Neural progenitor cell (in vitro differentiated cells): ENCODE results near the gene LHX4. TPM values are rescaled to one million over a fixed set of nuclear protein-coding genes. Genes with fewer than 3 reads are reported as not detected.
A peak's percentile ranks its signal among the peaks of the same experiment; 100 is the strongest.

ENCODE experiments used
- DNase-seq: peaks from one replicate; pipeline ENCODE4 v3.0.0-alpha.2; 2016; ENCODE audit warnings: low spot score
- H2AFZ ChIP-seq: fragments of 200-600 bp; sonication (generic); replicated peaks from 2 replicates; pipeline ENCODE4 v1.6.1; 2016; ENCODE audit warnings: antibody characterized with exemption
- H3F3A ChIP-seq: fragments of 200-600 bp; sonication (generic); 2 replicates; pipeline ENCODE4 v1.6.1; 2016; ENCODE audit warnings: antibody characterized with exemption, low read depth
- H3K27ac ChIP-seq: fragments of 200-600 bp; sonication (generic); 2 replicates; pipeline ENCODE4 v1.5.1; 2016; ENCODE audit warnings: mild to moderate bottlenecking
- H3K27me3 ChIP-seq: fragments of 200-600 bp; sonication (generic); 2 replicates; pipeline ENCODE4 v1.6.1; 2016; ENCODE audit warnings: mild to moderate bottlenecking, moderate library complexity
- H3K36me3 ChIP-seq: fragments of 200-600 bp; sonication (generic); 2 replicates; pipeline ENCODE4 v1.5.1; 2016
- H3K4me1 ChIP-seq: fragments of 200-600 bp; sonication (generic); 2 replicates; pipeline ENCODE4 v1.6.1; 2016; ENCODE audit warnings: mixed run types
- H3K4me2 ChIP-seq: fragments of 200-600 bp; sonication (generic); 2 replicates; pipeline ENCODE4 v1.6.1; 2016
- H3K4me3 ChIP-seq: fragments of 200-600 bp; sonication (generic); 2 replicates; pipeline ENCODE4 v1.5.1; 2016
- H3K79me2 ChIP-seq: fragments of 200-600 bp; sonication (generic); 2 replicates; pipeline ENCODE4 v1.6.1; 2016; ENCODE audit warnings: low read depth
- H3K9ac ChIP-seq: fragments of 200-600 bp; sonication (generic); 2 replicates; pipeline ENCODE4 v1.6.1; 2016
- H3K9me3 ChIP-seq: fragments of 200-600 bp; sonication (generic); 2 replicates; pipeline ENCODE4 v1.5.1; 2016; ENCODE audit warnings: low read depth
- H4K20me1 ChIP-seq: fragments of 200-600 bp; sonication (generic); 2 replicates; pipeline ENCODE4 v1.6.1; 2016; ENCODE audit warnings: low read depth
- H3K27ac Mint-ChIP-seq: 3 replicates; pipeline ENCODE4 v1.8.0; 2021; ENCODE audit warnings: mixed read lengths
- H3K27me3 Mint-ChIP-seq: 2 replicates; pipeline ENCODE4 v1.8.0; 2022; ENCODE audit warnings: low read depth, mild to moderate bottlenecking, inconsistent platforms, moderate library complexity, mixed read lengths; ENCODE audit not compliant: insufficient read depth
- H3K36me3 Mint-ChIP-seq: 3 replicates; pipeline ENCODE4 v1.8.0; 2021; ENCODE audit warnings: mixed read lengths
- H3K4me1 Mint-ChIP-seq: 3 replicates; pipeline ENCODE4 v1.8.0; 2021; ENCODE audit warnings: mixed read lengths
- H3K4me3 Mint-ChIP-seq: 3 replicates; pipeline ENCODE4 v1.8.0; 2021; ENCODE audit warnings: mild to moderate bottlenecking, moderate library complexity, mixed read lengths
- H3K9me3 Mint-ChIP-seq: 3 replicates; pipeline ENCODE4 v1.8.0; 2020; ENCODE audit warnings: mixed read lengths
- EZH2 ChIP-seq: fragments of 200-600 bp; sonication (generic); IDR thresholded peaks from 2 replicates; pipeline ENCODE4 v1.6.1; 2017; ENCODE audit warnings: antibody characterized with exemption, mild to moderate bottlenecking, moderate library complexity
- EZH2phosphoT487 ChIP-seq: fragments of 200-600 bp; sonication (generic); IDR thresholded peaks from 2 replicates; pipeline ENCODE4 v1.6.1; 2017; ENCODE audit warnings: antibody characterized with exemption
- total RNA-seq: library from RNA; depleted of rRNA; stranded (reverse); fragments of >200 nt; gene quantifications from 2 replicates; pipeline ENCODE4 v1.2.3, GENCODE V29; 2015; ENCODE audit warnings: low replicate concordance
- TF ChIP-seq, protein P1 (sequence below): fragments of 200-600 bp; sonication (generic); IDR thresholded peaks from 2 replicates; pipeline ENCODE4 v1.5.1; 2017; ENCODE audit warnings: antibody characterized with exemption, mild to moderate bottlenecking

The LHX4 gene
- total RNA-seq, 1 donor from 2014 or later = not detected

DNA sequence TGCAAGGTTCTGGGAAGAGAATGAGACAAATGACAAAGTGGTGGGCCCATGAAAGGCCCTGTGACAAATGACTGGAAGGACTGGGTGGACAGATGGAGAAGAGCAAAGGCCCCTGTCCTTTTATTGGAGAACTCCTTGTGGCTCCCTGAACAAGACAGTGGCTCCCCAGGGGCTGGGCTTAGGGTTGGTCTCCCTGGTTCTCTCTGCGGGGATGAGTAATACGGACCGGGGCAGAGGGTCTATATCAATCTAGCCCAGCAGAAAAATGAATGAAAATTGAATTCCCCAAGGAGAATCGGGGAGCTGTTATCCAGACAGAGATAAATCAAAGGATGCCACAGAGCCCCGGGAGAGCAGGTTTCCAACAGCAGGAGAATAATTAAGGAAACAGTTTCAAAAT lies 5.2 kb upstream of the LHX4 start:
- Mint-ChIP-seq H3K9me3 (peaks cover 3% of the 10 kb centered on the region), H3K27me3 (peaks cover 54% of the 10 kb centered on the region), H3K4me1 (peaks cover 4% of the 10 kb centered on the region), H3K27ac (no peak overlapping the region), H3K4me3 (no peak overlapping the region), H3K36me3 (no peaks in the 10 kb centered on the region)
- Histone ChIP-seq H3K27me3 (peaks cover 82% of the 10 kb centered on the region), H3K36me3 (no peaks in the 10 kb centered on the region), H3K4me3 (no peak overlapping the region), H3K27ac (no peak overlapping the region), H4K20me1 (peaks cover 14% of the 10 kb centered on the region), H3K79me2 (no peaks in the 10 kb centered on the region), H3K9me3 (no peaks in the 10 kb centered on the region), H3K4me1 (no peaks in the 10 kb centered on the region), H3K4me2 (no peak overlapping the region), H3F3A (peaks cover 16% of the 10 kb centered on the region), H3K9ac (no peak overlapping the region), H2AFZ (no peak overlapping the region)
- DNase-seq = no peak
- TF ChIP-seq EZH2phosphoT487 = no peak
- TF ChIP-seq, protein P1, sequence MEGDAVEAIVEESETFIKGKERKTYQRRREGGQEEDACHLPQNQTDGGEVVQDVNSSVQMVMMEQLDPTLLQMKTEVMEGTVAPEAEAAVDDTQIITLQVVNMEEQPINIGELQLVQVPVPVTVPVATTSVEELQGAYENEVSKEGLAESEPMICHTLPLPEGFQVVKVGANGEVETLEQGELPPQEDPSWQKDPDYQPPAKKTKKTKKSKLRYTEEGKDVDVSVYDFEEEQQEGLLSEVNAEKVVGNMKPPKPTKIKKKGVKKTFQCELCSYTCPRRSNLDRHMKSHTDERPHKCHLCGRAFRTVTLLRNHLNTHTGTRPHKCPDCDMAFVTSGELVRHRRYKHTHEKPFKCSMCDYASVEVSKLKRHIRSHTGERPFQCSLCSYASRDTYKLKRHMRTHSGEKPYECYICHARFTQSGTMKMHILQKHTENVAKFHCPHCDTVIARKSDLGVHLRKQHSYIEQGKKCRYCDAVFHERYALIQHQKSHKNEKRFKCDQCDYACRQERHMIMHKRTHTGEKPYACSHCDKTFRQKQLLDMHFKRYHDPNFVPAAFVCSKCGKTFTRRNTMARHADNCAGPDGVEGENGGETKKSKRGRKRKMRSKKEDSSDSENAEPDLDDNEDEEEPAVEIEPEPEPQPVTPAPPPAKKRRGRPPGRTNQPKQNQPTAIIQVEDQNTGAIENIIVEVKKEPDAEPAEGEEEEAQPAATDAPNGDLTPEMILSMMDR = no peak
- TF ChIP-seq EZH2 = no peak

DNA sequence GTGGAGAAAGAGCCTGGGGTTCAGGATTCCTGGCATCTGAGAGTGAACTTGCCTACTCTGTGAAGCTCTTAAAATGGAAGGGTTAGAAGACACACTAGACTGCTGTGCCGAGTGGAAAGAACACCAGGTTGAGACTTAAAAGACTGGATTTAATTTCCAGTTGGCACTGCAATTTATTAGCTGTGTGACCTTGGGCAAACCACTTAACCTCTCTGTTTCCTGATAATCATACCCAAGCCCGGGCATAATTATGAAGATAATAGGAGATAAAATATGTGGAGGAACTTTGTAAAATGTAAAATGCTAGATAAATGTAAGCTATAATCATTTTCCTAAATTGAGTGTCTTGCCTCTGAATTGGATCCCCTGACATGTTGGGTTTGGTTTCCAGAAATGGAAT lies 4.7 kb upstream of the LHX4 start:
- Histone ChIP-seq H4K20me1 (peaks cover 17% of the 10 kb centered on the region), H3F3A (peaks cover 21% of the 10 kb centered on the region), H3K4me1 (peaks cover 1% of the 10 kb centered on the region), H3K9ac (no peak overlapping the region), H3K4me3 (no peak overlapping the region), H3K79me2 (no peaks in the 10 kb centered on the region), H3K36me3 (no peaks in the 10 kb centered on the region), H3K27me3 (peaks cover 87% of the 10 kb centered on the region), H2AFZ (no peak overlapping the region), H3K4me2 (no peak overlapping the region), H3K27ac (no peak overlapping the region), H3K9me3 (no peaks in the 10 kb centered on the region)
- Mint-ChIP-seq H3K27ac (no peak overlapping the region), H3K4me3 (no peak overlapping the region), H3K4me1 (peaks cover 4% of the 10 kb centered on the region), H3K9me3 (peaks cover 3% of the 10 kb centered on the region), H3K27me3 (peaks cover 58% of the 10 kb centered on the region), H3K36me3 (no peaks in the 10 kb centered on the region)
- no peak for DNase-seq
- TF ChIP-seq EZH2phosphoT487 = no peak
- TF ChIP-seq, protein P1 = no peak
- no peak for TF ChIP-seq EZH2

DNA sequence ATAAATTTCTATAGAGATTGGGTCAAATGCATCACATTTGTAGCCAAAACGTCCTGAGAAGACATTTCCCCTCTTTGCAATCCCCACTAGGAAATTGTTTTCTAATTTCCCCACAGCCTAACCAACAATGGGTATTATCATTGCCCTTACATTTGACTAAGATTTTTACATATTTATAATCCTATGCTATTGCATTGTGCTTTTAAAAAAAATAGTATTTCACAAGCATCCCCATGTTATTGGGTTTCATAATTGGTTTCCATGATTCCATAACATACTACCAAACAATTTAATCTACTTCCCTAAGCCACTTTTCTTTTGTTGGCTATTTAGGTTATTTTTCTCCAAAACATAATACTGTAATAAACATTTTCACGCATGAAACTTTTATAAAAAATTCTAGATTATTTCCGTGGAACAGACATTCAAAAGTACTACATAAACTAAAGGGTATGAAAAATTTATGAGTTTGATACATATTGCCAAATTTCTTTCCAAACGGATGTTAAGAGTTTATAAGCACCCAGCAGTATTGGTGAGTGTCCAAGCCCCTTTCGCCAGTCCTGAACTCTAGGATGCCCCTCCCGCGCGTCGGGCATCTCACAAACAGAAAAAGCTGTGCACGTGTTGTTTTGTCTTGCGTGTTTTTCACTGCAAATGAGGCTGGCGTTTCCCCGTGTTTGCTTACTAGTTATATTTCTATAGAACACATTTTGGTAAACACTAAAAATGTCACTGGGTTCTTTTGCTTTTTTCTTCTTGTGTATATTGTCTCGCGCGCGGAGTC lies 2.0 kb upstream of the LHX4 start:
- Mint-ChIP-seq H3K27ac (no peak overlapping the region), H3K4me1 (peaks cover 9% of the 10 kb centered on the region), H3K27me3 (peaks cover 68% of the 10 kb centered on the region), H3K36me3 (no peaks in the 10 kb centered on the region), H3K4me3 (peak overlapping the region; percentile 81), H3K9me3 (peaks cover 3% of the 10 kb centered on the region)
- H3K36me3 ChIP-seq = no peaks in the 10 kb centered on the region
- H3K79me2 ChIP-seq = no peaks in the 10 kb centered on the region
- H3K9ac ChIP-seq = no peak overlapping the region
- peaks cover 18% of the 10 kb centered on the region for H3K4me1 ChIP-seq
- DNase-seq = no peak
- peaks cover 40% of the 10 kb centered on the region for H3F3A ChIP-seq
- no peak overlapping the region for H3K4me2 ChIP-seq
- no peaks in the 10 kb centered on the region for H3K9me3 ChIP-seq
- no peak overlapping the region for H2AFZ ChIP-seq
- no peak overlapping the region for H3K27ac ChIP-seq
- H3K27me3 ChIP-seq = peaks cover 100% of the 10 kb centered on the region
- peaks cover 42% of the 10 kb centered on the region for H4K20me1 ChIP-seq
- H3K4me3 ChIP-seq = no peak overlapping the region
- TF ChIP-seq, protein P1 = no peak
- TF ChIP-seq EZH2phosphoT487 (peak; percentile 72), EZH2 (no peak)
